Sigmoid colon (tissue), 7 donors: ENCODE data around the gene PTCRA. TPM values are rescaled to one million over a fixed set of nuclear protein-coding genes. Genes with fewer than 3 reads are reported as not detected.

Experiments
- DNase-seq: peaks from one replicate; pipeline ENCODE4 v3.0.0-alpha.2; 2019
- H3K27ac ChIP-seq, 4 donors: fragments of 200-600 bp; sonication (generic); one replicate each; pipeline ENCODE4 v1.5.1; 2016 to 2019; ENCODE audit warnings: mild to moderate bottlenecking in 1 of 4
- H3K27me3 ChIP-seq, 3 donors: fragments of 200-600 bp; sonication (generic); one replicate each; pipeline ENCODE4 v1.5.1; 2019; ENCODE audit warnings: mild to moderate bottlenecking in 1 of 3
- H3K36me3 ChIP-seq, 4 donors: fragments of 200-600 bp; sonication (generic); one replicate each; pipeline ENCODE4 v1.5.1; 2016 to 2019
- H3K4me1 ChIP-seq, 4 donors: fragments of 200-600 bp; sonication (generic); one replicate each; pipeline ENCODE4 v1.5.1; 2017 to 2019
- H3K4me3 ChIP-seq, 4 donors: fragments of 200-600 bp; sonication (generic); one replicate each; pipeline ENCODE4 v1.5.1; 2017 to 2019; ENCODE audit warnings: mild to moderate bottlenecking in 2 of 4, moderate library complexity in 1 of 4
- H3K9me3 ChIP-seq, 4 donors: fragments of 200-600 bp in 3 of 4; sonication (generic) in 3 of 4; one replicate each; pipeline versions ENCODE4 v1.5.1 to v1.6.1; 2013 to 2019
- CTCF ChIP-seq, 4 experiments: fragments of 450-650 bp in 3 of 4; fragments of 200-600 bp in 1 of 4; IDR thresholded peaks; one replicate each; pipeline ENCODE4 v1.5.1; 2016 to 2019; ENCODE audit warnings: antibody characterized with exemption in 4 of 4, mild to moderate bottlenecking in 3 of 4, moderate library complexity in 2 of 4
- EP300 ChIP-seq, 4 donors: sonication (generic); formaldehyde crosslinking; IDR thresholded peaks; one replicate each; pipeline ENCODE4 v1.6.1; 2017; ENCODE audit warnings: antibody characterized with exemption in 4 of 4
- POLR2A ChIP-seq, 2 donors: fragments of 450-650 bp; IDR thresholded peaks; one replicate each; pipeline ENCODE4 v1.6.1; 2016; ENCODE audit warnings: antibody characterized with exemption in 2 of 2, mild to moderate bottlenecking in 2 of 2, moderate library complexity in 2 of 2
- POLR2AphosphoS5 ChIP-seq, 4 donors: sonication (generic); formaldehyde crosslinking; IDR thresholded peaks; one replicate each; pipeline ENCODE4 v1.6.1; 2017; ENCODE audit warnings: antibody characterized with exemption in 4 of 4
- WGBS, 2 donors: extraction: QIAGEN DNeasy Blood & Tissue Kit; methylation state at CpG; one replicate each; pipeline ENCODE4 v1.1.7; 2013; 5-methylcytosine and 5-hydroxymethylcytosine counted together
- intact Hi-C: fragments of 100-400 bp; cut with DNase I; formaldehyde crosslinking; loops from one replicate; pipeline ENCODE4 v1.15.1; 2023
- polyA plus RNA-seq, 3 donors: library from polyadenylated mRNA; stranded (reverse); fragments of 200-250 nt; gene quantifications; one replicate each; pipeline ENCODE4 v1.2.3, GENCODE V29; 2013
- total RNA-seq, 4 donors: library from RNA; depleted of rRNA; stranded (reverse); fragments of >200 nt; gene quantifications; one replicate each; pipeline ENCODE4 v1.1.0, GENCODE V29; 2016
- donor health status: healthy with polysubstance abuse.
- donor health status: Bipolar disorder and iron deficiency.
- donor health status: healthy.

The PTCRA gene
- total RNA-seq (not detected), polyA plus RNA-seq (under 1 TPM in 1 of 3 donors, not detected in 2; 0.23 TPM)

- no peaks in the 10 kb centered on the region for H3K9me3 ChIP-seq
- peaks cover 4 to 27% (median 7%) of the 10 kb centered on the region in 3 donors for H3K27me3 ChIP-seq
- no peak within 1 kb of the TSS for H3K4me3 ChIP-seq
- TF ChIP-seq POLR2AphosphoS5 (IDR thresholded peaks at IDR 0.05) = no peak
- no peak for TF ChIP-seq CTCF (IDR thresholded peaks at IDR 0.05)
- no peak for TF ChIP-seq POLR2A (IDR thresholded peaks at IDR 0.05)
- no peak for TF ChIP-seq EP300 (IDR thresholded peaks at IDR 0.05)
- no peaks in the 10 kb centered on the region for H3K36me3 ChIP-seq
- DNase-seq = no peak
- WGBS, 2 donors = 62 to 82% methylated on average over 10 of the region's 10 CpGs
- intact Hi-C loops = no loop called here
- H3K4me1 ChIP-seq = peaks cover 0 to 12% (median 7%) of the 10 kb centered on the region in 4 donors
- H3K27ac ChIP-seq = no peak within 1 kb of the TSS
Observed at GRCh38 chr6:42915732-42916131, at the start of gene PTCRA. TSS of gene PTCRA (plus strand) at chr6:42916053. CDS start at chr6:42916070, 17 bp downstream.

- intact Hi-C loops = no loop called here
- Histone ChIP-seq H3K4me1 (no peaks in the 10 kb centered on the region), H3K27me3 (no peaks in the 10 kb centered on the region), H3K36me3 (peaks cover 3 to 41% (median 13%) of the 10 kb centered on the region in 4 donors), H3K27ac (no peak overlapping the region), H3K4me3 (no peak overlapping the region), H3K9me3 (no peaks in the 10 kb centered on the region)
- DNase-seq = no peak
- 58 to 72% methylated on average over 2 of the region's 2 CpGs for WGBS, 2 donors
- TF ChIP-seq POLR2AphosphoS5 (IDR thresholded peaks at IDR 0.05) (no peak), CTCF (IDR thresholded peaks at IDR 0.05) (no peak), EP300 (IDR thresholded peaks at IDR 0.05) (no peak), POLR2A (IDR thresholded peaks at IDR 0.05) (no peak)
Observed at GRCh38 chr6:42870145-42870936, 45.5 kb upstream of the PTCRA start.

- H3K27me3 ChIP-seq = no peaks in the 10 kb centered on the region
- peaks cover 0 to under 1% (median 0%) of the 10 kb centered on the region in 4 donors for H3K4me1 ChIP-seq
- WGBS, 2 donors = 79 to 84% methylated on average over 3 of the region's 3 CpGs
- H3K36me3 ChIP-seq = peaks cover 3 to 28% (median 7%) of the 10 kb centered on the region in 4 donors
- intact Hi-C loops = no loop called here
- no peak overlapping the region for H3K4me3 ChIP-seq
- H3K9me3 ChIP-seq = no peaks in the 10 kb centered on the region
- no peak for TF ChIP-seq POLR2A (IDR thresholded peaks at IDR 0.05)
- TF ChIP-seq CTCF (IDR thresholded peaks at IDR 0.05) = no peak
- TF ChIP-seq POLR2AphosphoS5 (IDR thresholded peaks at IDR 0.05) = no peak
- TF ChIP-seq EP300 (IDR thresholded peaks at IDR 0.05) = no peak
- no peak for DNase-seq
- no peak overlapping the region for H3K27ac ChIP-seq
Observed at GRCh38 chr6:42871711-42872110, 44.1 kb upstream of the PTCRA start.

- H3K27ac ChIP-seq = no peak overlapping the region
- H3K4me3 ChIP-seq = no peak overlapping the region
- intact Hi-C loops = no loop called here
- WGBS, 2 donors = 65 to 80% methylated on average over 2 of the region's 2 CpGs
- peaks cover 0 to 7% (median 2%) of the 10 kb centered on the region in 4 donors for H3K4me1 ChIP-seq
- TF ChIP-seq POLR2AphosphoS5 (IDR thresholded peaks at IDR 0.05) = no peak
- no peak for TF ChIP-seq POLR2A (IDR thresholded peaks at IDR 0.05)
- no peak for TF ChIP-seq CTCF (IDR thresholded peaks at IDR 0.05)
- TF ChIP-seq EP300 (IDR thresholded peaks at IDR 0.05) = no peak
- peaks cover 0 to 12% (median 0%) of the 10 kb centered on the region in 4 donors for H3K36me3 ChIP-seq
- H3K27me3 ChIP-seq = no peaks in the 10 kb centered on the region
- DNase-seq = no peak
- H3K9me3 ChIP-seq = no peaks in the 10 kb centered on the region
Observed at GRCh38 chr6:42873313-42873712, 42.5 kb upstream of the PTCRA start.
